Activated T-cell treated with anti-CD3 and anti-CD28 coated beads, Interleukin-2, amount 50 U/mL, for 48 hours (primary cell): Measurements from ENCODE around the gene MIAT.
"Not testable (repeated sequence)": the region's sequence is repeated elsewhere in the genome, so short reads cannot be mapped to it uniquely, and the experiment has no call there.

Experiments used
- DNase-seq, 2 experiments: peaks; one replicate each; pipeline ENCODE4 v3.0.0-alpha.2; 2020

Gene MIAT

DNA sequence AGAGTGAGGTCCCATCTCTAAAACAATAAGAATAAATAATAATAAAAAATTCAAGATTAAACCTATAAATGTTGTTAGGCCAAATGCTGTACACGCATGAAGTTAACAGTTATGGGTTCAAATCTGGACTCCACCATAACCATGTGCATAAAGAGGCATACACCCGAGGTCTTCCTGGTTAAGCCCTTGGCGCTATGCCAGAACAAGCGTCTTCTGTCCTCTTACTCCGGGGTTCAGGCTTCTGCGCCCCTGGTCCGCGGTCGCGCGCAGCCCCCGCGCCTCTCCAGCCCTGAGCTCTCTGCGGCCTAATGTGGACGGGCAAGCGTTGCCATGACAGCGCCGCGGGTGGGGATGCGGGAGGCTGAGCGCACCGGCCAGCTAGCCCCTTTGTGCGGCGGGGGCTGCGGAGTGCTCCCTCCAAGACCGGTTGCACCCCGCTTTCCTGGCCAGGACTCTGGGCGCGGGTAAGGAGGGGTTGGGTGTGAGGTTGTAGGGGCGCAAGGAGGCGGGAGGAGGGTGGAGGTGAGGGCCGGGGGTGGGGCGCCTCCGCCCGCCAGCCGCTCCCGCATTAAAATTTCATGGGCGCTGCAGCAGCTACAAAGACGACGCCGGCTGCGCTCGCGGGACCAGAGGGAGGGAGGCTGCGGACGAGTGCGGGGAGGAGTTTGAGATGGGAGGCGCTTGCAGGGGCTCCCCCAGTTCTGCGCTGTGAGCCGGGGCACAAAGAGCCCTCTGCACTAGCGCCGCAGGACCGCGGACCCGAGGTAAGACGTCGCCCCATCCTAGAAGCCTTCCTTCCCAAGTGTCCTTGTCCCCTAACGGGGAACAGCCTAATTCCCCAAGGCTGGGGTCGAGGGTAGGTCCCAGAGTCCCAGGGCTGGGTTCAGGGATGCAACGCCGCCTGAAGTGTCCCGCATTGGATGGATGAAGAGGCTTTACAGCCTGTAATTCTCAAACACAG is at the start of gene MIAT:
Gene MIAT (plus strand): TSS at position 698 of the 961 bp plus-strand sequence.
- DNase-seq, result peak; percentile 74 to 80

DNA sequence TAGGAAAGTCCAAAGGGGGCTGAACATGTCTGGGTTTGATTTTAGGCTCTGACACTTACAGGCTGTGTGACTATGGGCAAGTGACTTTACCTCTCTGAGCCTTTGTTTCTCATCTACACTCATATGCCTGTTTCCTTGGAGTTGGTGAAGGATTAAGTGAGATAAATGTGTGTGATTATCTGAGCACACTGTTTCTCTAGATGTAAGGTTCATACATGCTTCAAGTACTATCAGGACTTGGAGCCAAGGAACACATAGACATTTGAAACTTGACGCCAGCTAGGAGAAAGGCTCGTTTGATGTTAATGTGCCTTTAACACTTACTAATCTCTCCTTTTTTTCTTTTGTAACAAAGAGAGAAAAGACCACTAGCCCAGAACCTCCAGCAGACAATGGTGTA is 49.3 kb upstream of the MIAT start:
- DNase-seq, result no peak

DNA sequence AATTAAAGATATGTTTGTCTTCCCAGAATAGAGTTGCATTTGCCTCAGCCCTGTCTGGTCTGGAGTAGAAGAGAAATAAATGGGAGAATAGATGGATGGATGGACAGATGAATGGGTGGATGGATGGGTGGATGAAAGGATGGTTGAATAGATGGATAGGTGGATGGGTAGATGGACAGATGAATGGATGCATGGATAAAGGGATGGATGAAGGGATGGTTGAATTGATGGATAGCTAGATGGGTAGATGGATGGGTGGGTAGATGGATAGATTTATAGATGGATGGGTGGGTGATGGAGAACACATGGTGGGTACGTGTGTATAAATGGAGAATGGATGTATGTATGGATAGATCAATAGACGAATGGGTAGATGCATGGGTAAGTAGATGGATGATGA is 48.1 kb upstream of the MIAT start:
- no peak for DNase-seq

DNA sequence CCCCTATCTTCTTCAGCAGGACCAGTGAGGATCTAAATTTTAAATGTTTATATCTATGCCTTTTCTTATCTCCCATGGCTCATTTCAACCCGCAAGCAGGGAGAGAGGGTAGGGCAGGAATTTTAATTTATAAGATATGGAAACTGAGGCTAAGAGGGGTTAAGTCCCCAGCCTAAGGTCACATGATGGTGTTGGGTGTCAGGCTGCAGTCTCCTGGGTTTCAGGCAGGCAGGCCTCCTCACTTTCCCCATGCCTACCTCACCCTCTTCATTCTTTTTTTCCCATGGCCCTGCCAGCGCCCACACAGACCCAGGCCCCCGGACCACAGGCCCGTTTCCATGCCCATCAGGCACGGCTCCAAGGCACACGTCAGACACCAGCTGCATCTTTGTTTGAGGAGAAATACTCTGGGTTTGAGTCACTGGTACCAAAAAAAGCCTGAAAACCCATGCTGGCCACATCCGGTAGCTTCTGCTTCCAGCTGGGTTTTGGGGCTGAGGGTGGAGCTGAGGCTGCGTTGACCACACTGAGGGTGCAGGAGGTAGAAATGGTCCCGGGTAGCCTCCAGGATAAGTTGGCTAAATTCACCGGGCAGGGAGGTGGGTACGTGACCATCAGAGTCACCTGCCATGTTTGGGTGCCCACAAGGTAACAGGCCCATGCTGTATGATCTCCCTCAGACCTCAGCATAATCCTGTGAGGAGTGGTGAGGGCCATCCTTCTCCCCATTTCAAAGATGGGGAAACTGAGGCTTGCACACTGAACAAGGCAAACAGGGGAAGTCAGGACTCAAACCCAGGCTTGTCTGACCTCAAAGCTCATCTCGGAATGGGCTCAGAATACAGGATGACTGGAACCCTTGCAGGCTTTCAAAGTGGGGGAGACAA is 47.1 kb upstream of the MIAT start:
- DNase-seq, result peak; percentile 58 to 64

DNA sequence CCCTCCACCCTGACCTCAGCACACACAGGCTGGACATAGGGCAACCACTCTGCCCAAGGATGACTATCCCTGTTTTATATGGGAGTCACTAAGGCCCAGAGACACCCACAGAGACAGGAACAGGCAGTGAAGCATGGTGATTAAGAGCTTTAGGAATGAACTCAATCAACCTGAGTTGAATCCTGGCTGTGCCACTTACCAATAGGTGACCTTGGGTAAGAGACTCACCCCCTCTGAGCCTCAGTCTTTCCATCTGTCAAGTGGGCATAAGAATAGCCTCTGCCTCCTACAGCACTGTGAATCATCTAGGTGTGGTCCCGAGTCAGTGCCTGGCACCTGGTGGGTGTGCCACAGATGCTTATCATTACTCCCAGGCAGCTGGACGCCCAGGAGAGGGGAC is 46.4 kb upstream of the MIAT start:
- no peak for DNase-seq

DNA sequence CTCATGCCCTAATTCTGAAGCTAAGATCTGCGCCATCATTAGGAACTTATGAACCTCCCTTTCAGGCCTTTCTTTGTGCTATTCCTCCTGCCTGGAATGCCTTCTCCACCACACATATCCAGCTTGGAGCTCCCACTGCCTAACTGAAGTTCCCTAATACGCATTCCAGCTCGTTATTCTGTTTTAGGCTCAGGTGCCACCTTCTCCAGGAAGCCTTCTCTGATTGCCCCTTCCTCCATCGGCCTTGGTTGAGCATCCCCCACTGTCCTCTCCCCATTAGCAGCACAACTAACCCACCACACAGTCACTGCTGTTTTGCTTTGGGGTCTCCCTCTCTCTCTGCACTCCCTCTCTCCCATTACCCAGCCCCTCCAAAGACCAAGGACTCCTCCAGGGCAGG is 44.7 kb upstream of the MIAT start:
- DNase-seq, result no peak

DNA sequence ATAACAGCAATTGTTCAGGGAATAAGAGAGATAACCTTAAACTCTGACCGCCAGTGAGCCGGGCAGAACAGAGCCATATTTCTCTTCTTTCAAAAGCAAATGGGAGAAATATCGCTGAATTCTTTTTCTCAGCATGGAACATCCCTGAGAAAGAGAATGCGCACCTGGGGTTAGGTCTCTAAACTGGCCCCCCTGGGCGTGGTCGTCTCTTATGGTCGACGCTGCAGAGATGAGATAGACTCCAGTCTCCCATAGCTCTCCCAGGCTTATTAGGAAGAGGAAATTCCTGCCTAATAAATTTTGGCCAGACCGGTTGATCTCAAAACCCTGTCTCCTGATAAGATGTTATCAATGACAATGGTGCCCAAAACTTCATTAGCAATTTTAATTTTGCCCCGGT is 43.6 kb upstream of the MIAT start:
- DNase-seq, result not testable (repeated sequence)

DNA sequence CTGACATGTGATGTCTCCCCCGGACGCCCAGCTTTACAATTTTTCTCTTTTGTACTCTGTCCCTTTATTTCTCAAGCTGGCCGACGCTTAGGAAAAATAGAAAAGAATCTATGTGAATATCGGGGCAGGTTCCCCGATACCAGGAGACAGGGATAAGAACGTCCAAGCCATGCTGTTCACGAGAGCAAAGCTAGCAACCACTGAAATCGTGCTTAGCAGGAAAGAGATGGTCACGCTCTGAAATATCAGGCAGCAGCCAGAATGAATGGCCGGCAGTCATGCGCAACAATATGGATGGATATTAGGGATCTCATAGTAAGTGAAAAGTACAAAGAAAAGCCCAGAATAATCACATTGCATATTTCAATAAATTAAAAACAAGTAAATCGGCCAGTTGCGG is 43.1 kb upstream of the MIAT start:
- DNase-seq, result no peak

DNA sequence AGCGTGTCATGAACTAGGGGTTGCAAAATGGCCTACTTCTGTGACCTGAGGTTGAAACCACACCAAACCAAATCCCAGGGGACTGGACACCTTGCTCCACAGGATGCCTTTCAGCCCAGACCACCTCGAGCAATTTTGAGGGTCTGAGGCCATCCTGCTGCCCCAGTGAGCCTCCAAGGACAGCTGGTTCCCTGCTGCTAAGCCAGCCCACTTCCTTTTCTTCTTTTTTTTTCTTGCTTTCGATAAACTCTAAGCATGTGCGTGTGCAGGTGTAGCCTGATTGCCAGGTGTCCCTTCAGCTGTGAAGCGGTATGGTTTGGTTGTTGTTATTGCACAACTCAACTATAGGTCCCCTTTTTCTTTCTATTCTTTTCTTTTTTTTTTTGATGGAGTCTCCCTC is 42.2 kb upstream of the MIAT start:
- DNase-seq, result no peak

DNA sequence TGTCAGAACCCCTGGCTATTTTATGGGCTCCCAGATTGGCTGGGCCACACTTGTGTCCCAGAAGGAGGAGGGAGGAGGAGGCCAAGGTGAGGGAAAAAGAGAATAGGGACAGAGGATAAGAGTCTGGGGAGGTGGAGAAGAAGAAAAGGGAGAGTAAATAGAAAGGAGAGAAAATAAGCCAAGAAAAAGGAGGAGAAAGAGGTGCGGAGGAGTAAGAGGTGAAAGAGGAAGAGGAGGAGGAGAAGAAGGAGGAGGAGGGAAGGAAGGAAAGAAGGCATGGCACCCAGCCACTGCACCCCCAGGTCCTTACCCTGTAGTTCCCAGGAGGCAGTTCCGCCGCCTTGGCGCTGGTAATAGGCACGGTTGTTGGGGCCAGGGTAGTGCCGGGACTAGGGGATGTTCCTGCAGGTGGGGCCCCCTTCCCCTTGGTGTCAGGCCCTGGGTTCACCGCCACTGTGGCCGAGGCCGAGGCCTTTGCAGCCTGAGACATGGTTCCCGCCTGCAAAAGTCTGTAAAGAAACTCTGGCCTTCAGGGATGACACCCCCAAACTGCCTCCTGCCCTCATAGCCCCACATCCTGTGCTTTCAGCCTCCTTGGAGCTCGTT is 41.5 kb upstream of the MIAT start:
- DNase-seq, result no peak

DNA sequence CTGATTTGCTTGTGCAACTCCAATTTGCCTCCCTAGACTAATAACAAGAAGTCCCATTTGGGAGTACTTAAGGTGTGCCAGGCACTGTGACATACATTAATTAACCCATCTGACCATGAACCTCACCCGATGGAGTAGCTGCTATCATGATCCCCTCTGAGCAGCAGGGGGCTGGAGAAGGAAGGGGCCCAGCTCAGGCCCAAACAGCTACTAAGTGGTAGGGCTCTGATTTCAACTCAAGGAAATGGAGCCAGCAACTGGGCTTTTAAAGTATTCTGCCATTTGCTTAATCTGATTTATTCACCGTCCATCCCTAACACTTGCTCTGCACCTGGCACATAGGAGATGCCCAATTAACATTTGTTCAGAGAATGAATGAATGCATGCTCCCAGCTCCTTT is 40.7 kb upstream of the MIAT start:
- DNase-seq, result no peak

DNA sequence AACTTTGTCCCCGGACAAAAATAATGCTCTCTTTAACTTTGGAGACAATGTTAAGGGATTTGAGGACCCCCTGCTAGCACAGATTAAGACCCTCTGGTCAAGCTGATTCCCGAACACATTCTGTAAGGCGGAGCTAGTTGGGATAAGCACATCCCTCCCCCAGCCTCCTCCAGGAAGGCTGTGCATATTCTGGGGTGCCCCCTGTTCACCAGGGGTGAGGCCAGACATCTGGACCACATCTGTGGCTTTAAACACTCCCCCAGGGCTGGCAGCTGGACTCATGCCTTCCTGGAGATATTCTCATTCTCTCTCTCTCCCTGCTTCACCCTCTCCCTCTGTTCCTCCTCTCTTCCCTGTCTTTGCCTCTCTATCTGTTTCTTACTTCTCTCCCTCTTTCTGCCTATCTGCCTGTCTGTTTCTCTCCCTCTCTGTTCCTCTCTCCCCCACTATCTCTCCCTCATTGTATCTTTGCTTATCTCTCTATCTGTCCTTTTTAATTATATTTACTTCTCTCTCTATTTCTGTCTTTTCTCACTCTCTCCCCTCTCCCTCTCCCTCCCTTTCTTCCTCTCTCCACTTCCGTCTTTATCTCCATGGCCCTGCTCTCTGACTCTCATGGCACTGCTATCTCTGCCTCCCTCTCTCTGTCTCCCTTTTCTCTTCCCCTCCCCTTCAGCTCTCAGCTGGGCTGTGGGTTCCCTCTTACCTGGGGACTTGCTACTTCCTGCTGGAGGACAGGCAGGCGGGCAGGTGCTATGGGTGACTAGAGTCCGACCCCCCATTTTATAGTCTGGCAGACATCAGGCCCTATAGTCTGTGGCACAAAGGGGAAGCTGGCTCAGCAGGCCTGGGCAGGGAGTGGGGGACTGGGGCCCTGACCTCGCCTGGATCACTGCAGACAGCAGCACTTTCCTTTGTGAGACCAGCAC is 39.9 kb upstream of the MIAT start, which contains the start of gene CRYBB1:
Gene CRYBB1 (minus strand): TSS at position 757 of the 929 bp plus-strand sequence. CDS start 1,708 bp downstream, outside the sequence.
- DNase-seq, result no peak

DNA sequence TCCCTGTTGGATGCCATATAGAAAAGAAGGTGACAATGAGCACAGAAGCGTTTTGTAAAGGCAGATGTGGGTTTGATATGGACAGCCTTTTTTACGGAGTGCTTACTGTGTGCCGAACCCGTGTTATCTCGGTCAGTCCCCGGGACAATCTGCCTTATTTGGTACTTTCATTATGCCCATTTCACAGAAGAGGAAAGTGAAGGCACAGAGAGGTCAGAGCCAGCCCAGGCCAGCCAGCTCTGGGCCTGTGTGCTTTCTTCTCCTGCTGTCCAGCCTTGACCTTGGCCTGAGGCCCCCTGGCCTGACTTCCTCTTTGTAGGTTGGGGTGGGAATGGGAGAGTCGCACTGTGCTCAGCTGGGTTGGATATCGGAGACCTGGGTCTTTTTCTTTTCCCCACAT is 38.9 kb upstream of the MIAT start:
- no peak for DNase-seq

DNA sequence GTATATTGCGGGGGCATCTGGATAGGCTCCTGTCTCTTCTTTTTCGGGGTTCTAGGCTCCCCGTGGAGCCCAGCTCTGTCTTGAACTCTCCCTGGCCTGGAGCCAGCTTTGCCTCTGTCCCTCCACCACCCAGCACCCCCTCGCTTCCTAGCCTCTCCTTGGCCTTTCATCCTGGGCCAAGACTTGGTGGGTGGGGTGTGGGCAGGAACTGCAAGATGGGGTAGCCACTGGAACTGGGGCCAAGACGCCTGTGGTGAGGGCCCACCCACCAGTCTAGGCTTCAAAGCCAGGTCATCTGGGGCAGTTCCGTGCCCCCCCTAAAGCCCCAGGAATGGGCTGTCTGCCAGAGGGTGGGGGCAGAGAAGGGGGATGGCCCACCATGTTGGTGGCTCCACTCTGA is 37.9 kb upstream of the MIAT start:
- no peak for DNase-seq

DNA sequence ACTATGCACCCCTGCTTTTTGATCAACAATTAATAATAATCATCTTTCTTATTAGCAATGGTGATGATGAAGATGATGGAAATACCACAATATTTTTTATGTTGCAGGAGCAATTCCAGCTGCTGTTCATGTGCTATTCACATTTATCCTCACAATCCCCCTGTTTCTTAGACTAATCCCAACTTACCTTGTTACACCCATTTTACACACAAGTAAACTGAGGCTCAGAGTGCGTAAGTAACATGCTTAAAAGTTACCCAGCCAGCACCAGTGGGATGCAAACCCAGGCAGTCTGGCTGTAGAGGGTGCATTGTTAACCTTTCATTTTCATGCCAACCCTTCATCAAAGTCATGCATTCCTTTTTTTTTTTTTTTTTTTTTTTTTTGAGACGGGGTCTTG is 37.2 kb upstream of the MIAT start:
- no peak for DNase-seq

DNA sequence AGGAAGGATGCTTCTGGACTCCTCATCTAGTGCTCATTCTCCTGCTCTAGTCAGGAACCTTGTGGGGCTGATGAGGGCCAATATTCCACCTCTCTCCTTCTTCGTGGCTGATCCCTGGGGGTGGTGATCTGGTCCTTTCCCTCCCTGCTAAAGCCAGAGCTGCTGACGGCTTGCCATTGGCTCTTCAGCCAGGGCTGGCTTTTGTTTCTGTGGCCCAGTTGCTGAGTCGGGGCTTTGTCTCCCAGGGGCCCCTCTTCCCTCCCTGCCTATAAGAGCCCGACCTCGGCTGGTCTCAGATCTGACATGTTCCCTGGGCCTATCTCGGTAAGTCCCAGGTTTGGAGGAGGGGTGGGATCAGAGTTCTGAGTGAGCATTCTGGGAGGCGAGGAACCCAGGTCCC is 35.7 kb upstream of the MIAT start, which contains the start of gene CRYBA4:
Gene CRYBA4 (plus strand): TSS at position 301 of the 400 bp plus-strand sequence. CDS start 634 bp downstream, outside the sequence.
- no peak for DNase-seq

DNA sequence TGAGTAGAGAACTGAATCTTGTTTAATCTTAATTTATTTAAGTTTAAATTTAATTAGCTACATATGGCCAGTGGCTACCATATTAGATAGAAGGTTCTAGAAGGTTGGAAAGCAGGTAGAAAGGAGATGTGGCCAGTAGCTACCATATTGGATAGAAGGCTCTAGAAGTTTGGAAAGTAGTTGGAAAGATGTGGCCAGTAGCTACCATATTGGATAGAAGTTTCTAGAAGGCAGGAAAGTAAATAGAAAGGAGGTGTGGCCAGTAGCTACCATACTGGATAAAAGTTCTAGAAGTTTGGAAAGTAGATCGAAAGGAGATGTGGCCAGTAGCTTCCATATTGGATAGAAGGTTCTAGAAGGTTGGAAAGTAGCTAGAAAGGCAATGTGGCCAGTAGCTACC is 33.4 kb upstream of the MIAT start:
- DNase-seq, result no peak

DNA sequence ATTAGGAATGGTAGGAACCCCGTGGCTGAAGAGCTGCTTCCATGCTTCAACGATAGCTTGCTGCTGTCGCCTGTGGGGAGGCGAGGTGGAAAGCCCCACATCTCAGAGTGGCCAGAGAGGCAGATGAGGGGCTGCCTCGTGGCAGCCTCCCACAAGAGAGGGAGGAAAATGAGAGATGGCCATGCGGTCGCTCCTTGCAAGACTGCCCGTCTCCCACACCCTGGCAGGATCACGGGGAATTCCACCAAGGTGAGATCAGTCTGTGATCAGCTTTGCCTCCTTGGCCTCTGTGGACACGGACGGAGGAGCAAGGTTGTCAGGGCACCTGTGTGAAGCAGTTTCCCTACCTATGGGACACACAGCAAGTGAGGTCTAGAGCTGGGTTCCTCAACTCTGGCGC is 32.6 kb upstream of the MIAT start:
- no peak for DNase-seq

DNA sequence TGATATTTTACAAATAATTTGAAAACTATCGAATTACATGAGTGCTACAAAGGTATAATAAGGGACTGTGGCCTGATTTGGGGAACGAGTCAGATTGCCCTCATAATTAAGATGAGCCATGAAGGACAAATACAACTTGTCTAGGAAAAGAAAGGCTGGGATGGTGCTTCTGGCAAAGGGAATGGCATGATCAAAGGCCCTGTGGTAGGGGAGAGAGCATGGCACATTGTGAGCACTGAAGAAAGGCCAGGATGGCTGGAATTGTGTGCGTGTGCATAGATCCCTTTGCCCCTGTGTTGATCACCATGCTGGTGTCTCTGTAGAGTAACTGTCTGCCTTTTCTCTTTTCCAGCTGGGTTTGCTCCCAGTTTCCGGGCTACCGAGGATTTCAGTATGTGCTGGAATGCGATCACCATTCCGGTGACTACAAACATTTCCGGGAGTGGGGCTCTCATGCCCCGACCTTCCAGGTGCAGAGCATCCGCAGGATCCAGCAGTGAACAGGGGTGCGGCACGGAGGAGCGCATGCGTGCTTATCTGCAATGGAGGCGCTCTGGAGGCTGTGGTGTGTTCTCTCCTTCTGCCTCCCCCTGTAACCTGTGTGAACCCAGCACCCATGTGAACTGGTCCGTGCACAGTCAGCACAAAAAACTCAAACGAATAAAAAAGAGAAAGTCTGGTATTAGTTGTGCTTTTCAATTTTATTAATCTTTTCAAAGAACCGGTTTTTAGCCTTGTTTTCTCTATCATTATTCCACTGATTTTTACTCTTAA is 27.2 kb upstream of the MIAT start:
- DNase-seq, result no peak

DNA sequence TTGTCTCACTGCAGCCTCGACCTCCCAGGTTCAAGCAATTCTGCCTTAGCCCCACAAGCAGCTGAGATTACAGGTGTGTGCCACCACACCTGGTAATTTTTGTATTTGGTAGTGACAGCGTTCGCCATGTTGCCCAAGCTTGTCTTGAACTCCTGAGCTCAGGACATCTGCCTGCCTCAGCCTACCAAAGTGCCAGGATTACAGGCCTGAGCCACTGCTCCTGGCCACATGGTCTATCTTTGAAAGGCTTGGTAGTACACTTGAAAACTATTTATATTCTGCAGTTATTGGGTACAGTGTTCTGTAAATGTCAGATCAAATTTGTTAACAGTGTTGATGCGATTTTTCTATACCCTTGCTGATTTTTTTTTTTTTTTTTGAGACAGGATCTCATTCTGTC is 26.1 kb upstream of the MIAT start:
- DNase-seq, result no peak
